NOMO-1 treated with dmso at 0.1 percent for 144 hours (cell line): ENCODE results near the gene BLVRB.
"Not testable (repeated sequence)": the region's sequence is repeated elsewhere in the genome, so short reads cannot be mapped to it uniquely, and the experiment has no call there.

ENCODE experiments used
- DNase-seq: peaks from one replicate; lab custom pipeline; 2025; ENCODE audit not compliant: unreplicated experiment; lab: John Stamatoyannopoulos, UW

Gene BLVRB

DNA sequence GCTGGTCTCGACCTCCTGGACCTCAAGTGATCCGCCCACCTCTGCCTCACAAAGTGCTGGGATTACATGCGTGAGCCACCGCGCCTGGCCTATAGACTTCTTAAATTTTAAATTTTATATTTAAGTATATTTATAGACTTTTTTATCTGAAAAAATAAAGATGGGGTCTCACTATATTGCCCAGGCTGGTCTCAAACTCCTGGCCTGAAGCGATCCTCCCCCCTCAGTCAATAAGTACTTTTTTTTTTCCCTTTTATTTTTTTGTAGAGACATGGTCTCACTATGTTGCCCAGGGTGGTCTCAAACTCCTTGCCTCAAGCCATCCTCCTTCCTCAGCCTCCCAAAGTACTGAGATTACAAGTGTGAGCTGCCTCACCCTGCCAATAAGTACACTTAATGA is 41.6 kb downstream of the BLVRB start:
- no peak for DNase-seq

DNA sequence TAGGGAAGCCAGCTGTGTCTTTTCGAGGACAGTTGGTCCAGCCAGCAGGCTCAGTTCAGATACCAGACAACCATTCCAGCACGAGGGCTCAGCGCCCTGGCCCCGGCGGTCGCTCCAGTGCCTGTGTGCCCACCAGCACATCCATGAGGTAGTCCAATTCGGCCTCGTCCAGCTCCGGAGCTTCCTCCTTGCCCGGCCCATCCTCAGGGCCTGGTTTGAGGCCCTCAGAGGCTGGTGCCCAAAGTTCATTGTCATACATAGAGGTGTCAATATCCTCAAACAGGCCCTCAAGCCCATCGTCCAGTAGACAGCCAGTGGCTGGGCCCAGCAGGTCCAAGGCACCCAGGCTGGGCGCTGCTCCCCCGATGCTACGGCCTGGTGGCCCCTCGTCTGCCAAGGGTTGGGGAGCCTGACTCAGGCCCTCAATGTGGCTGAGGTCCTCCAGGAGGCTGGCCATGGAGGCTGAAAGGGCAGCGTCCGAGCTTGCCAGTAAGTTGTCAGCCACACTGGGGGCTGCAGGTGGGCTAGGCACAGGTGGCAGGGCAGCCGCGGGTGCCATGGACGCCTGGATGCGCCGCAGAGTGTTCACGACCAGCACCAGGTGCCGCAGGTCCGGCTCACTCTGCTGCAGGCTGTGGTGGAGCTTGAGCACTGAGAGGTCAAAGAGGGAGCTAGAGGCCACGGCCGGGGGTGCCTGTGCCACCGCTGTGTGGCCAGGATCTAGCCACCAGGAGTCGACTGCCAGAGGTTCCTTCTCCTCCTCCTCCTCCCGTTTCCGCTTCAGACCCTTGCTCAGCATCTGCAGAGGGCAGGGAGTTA is 42.6 kb downstream of the BLVRB start:
- DNase-seq: no peak

DNA sequence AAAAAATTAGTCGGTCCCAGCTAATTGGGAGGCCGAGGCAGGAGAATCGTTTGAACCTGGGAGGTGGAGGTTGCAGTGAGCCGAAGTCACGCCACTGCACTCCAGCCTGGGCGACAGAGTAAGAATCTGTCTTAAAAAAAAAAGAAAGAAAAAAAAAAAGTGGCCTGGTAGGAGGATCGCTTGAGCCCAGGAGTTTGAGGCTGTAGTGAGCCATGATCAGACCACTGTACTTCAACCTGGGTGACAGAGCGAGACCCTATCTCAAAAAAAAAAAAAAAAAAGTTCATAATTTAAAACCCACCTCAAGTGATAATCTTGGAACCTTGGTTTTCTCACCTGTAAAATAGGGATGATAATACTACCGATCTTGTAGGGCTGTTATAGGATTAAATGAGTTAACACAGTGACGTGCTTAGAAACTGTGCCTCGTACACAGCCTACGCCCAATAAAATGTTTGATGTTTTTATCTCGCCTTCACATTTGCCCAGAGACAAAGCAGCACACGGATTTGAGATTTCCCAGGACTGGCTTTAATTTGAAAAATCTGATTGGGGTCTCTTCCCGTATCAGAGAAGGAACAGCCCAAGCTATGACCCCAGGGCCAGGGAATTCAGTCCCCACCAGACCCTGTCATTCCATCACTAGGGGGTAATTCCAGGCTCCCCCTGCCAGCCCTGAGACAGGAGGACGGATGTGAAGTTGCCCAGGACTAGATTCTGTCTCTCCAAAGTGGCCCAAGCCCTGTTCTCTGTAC is 43.4 kb downstream of the BLVRB start:
- DNase-seq: no peak

DNA sequence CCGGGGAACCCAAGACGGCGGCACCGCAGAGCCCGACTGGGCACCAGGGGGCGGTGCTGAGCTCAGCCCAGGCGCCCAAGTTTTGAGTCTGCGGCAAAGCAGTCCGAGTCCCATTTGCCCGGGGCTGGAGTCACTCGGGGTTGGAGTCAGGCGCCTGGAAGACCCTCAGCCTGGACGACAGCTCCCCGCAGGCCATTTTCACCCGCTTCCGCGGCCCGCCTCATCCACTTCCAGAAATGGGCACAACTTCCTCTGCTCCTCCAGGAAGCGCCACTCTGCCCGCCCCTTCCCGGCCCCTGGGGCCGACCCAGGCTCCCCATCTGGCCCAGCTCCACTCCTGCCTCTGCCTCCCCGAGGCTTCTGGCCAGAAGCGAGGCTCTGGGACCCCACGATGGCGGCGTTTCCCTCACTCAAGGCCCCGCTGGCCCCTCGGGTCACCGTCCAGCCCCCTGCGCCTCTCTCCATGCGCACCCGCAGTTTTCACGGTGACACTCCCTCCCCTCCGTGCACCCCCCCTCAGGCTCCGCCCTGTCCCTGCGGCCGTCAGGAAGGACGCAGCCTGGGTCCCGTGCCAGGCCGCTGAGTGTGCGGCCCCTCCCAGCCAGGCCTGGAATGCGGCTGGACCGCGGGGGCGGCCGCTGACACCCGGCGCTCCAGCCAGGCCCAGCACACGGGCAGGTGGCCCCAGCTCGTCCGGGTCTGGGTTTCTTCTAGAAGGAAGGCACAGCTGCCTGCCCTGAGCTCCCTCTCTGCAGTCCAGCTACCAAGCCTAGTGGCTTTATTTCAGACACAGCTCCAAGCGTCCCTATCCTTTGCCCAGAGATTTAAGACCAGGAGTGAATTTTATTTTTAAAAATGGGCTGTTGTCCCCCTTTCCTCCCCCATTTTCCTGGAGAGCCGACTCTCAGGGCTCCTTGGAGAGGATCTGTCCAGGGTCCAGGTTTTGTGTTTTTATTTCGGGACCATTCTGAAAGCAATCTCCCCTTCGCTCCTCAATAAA is 44.5 kb downstream of the BLVRB start:
- peak; percentile 72 for DNase-seq

DNA sequence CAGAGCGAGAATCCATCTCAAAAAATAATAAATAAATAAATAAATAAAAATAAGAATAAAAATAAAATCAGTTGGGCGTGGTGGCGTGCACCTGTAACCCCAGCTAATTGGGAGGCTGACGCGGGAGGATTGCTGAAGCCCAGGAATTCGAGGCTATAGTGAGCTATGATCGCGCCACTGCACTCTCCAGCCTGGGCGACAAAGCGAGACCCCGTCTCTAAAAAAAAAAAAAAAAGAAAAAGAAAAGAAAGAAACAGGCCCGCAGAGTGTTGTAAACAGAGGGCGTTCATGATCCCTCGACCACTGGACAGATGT is 45.1 kb downstream of the BLVRB start:
- no peak for DNase-seq

DNA sequence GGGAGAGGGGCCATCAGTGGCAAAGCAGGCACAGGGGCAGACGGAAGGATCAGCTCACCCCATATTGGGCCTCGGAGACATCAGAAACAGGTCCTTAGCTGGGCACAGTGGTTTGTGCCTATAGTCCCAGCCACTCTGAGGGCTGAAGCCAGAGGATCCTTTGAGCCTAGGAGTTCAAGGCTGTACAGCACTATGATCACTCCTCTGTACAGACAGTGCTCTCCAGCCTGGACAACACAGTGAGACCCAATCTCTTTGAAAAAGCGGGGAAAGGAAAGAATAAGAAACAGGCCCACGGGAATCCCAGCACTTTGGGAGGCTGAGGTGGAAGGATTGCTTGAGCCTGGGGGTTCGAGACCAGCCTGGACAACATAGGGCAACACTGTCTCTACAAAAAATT is 45.8 kb downstream of the BLVRB start:
- DNase-seq: no peak

DNA sequence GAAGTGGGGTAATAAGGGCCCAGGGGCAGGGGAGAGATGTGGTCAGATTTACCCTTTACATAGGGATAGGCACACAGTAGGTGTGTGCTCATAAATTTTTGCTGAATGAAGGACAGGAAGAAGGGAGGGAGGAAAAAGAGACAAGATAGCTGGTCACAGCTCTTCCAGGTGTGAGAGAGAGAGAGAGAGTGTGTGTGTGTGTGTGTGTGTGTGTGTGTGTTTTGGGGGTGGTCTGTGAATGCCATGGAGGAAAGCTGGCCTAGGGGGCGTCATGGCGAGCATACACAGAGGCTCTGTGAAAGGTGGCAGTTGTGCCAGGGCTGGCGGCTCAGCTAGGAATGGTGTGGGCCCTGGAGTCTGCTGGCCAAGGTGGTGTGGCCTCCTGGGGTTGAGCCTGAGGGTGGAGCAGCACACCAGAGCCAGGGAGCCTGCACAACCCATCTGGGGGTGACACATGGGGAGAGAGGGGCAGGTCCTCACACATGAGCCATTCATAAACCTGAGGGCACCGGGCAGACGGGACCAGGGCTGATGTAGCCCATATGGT is 46.4 kb downstream of the BLVRB start:
- DNase-seq: no peak

DNA sequence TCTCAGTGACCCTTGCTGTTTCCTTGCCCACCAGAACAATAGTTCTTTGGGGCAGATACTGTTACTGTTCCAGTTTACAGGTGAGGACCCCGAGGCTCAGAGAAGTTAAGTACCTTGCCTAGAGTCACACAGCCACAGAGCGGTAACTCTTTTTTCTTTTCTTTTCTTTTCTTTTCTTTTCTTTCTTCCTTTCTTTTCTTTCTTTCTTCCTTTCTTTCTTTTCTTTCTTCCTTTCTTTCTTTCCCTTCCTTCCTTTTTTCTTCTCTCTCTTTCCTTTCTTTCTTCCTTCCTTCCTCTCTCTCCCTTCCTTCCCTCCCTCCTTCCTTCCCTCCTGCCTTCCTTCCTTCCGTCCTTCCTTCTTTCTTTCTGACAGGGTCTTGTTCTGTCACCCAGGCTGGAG is 47.5 kb downstream of the BLVRB start:
- no peak for DNase-seq

DNA sequence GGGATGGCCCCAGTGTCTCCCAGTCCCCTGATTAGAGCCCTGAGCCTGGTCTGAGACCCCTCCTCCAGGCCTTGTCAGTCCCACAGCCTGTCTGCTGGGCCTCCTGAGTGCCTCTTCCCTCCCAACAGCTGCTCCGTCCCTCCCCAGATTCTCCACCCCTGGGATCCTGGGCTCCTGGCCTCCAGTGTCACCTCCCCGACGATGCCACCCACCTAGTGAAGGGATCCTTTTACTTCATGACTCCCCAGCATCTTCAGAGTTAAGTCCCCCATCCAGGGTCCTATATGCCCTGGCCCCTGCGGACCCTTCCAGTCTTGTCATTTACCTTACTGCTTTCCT is 47.9 kb downstream of the BLVRB start:
- no peak for DNase-seq

DNA sequence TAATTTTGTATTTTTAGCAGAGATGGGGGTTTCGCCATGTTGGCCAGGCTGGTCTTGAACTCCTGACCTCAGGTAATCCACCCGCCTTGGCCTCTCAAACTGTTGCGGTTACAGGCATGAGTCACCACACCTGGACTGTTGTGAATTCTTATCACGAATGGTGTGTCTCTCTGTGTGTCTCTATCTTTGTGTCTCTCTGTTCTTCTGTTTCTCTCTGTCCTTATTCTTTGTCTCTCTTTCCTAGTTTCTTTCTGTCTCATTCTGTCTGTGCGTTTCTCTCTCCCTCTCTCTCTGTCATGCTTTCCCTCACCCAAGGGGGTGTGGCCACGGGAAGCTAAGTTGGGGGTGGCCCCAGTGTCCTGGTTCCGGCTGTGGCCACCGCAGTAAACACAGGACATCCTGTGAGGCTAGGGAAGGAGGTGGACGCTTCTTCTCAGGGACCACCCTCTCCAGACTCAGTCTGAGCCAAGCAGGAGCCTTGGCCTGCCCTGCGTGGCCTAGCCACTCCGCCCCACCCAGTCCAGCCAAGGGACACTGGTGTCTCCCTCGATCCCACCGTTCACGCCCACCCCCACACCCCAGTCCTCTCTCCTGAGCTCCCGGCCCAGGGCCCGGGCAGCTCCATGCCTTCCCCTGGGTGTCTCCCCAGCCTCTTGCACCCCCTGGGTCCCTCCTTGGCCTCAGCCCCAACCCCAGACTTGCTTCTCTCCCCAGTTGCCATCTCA is 48.5 kb downstream of the BLVRB start:
- DNase-seq: no peak

DNA sequence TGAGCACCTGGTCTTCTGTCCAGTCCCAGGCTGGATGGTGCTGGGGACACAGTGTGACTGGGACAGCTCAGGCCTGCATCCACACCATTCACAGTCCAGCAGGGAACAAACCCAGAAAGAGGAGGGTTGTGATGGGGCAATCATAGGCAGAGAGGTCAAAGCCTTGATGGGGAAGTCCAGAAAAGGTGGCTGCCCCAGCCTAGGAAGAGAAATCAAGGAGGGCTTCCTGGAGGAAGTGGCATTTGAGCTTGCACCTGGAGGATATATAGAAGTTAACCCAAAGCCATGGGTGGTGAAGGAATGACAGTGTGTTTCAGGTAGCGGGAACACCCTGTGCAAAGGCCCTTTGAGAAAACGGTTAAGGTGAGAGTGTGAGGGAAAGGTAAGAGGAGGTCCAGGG is 49.8 kb downstream of the BLVRB start:
- DNase-seq: no peak

DNA sequence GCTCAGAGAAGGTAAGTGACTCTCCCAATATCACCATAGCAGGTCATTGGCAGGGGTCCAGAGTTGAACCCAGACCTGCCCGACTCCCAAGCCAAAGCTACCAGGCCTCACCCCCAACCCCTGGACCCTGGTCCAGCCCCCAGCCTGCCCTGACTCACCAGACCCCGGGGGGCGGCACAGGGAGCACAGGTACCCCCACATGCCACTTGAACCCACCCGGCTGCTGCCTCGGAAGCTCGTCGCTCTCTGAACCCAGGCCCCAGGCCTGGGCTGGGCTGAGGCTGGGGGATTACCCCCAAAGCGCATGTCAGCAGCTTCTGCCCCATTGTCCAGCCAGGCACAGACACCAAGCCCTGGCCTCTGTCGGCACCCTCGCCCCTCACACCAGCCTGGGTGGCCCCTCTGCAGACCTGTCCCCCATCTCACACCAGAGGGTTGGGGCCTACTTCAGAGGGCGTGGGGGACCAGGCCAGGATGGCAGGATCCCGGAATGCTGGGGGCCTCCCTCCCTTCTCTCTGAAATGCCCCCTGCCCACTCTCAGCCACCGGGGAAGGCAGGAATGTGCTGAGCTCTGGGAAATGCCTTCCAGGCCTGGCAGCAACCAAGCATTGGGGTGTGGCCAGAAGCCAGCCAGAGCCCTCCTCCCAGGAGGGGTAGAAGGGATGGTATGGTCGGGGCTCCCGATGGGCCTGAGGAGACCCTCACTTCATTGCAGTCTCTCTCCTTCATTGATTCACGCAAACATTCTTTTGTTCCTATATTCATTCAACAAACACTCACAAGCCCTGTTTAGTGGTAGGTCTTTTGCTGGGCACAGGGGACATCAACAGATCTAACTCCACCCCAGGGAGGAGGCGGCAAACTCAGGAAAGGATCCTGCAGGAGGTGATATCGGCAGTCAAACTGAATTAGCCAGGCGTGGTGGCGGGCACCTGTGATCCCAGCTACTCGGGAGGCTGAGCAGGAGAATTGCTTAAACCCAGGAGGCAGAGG is 50.7 kb downstream of the BLVRB start:
- DNase-seq: no peak

DNA sequence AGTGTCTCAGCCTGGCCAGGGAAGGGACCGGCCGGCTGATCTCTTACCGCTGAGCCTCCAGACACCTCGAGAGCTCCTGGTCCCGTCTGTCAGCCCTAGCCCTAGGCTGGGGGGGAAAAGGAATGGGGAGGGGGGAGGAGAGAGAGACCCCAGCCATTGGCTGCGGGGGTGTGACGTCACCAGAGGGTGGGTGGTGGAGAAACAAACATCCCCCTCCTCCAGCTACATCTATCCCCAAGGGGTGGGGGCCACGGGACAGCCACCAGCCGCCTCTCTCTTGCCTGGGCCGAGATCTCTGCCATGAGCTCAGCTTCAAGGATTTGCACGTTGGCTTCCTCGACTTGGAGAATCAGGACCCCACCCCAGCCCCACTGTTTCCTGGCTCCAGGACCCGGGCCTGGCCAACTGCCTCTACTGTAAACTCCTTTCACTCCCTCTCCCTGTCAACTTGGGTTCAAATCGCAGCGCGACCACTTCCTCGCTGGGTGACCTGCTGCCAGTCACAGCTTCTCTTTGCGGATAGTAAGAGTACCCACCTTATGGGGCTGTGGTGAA is 52.2 kb downstream of the BLVRB start, which contains the start of gene PRX:
Gene PRX (minus strand): TSS at position 88 of the 555 bp plus-strand sequence. CDS start 5,446 bp downstream, outside the sequence.
- DNase-seq: no peak

DNA sequence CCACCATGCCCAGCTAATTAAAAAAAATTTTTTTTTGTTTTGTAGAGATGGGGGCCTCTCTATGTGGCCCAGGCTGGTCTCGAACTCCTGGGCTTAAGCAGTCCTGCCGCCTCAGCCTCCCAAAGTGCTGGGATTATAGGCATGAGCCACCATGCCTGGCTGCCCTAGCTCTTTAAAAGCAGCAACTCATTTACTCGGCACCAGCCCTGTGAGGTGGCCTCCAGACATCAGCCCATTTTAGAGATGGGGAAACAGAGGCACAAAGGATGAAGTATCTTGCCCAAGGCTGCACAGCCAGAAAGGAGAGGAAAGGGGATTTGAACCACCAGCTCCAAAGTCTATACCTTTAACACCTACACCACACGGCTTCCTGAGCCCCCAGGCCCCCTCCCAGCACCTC is 52.7 kb downstream of the BLVRB start:
- DNase-seq: no peak

DNA sequence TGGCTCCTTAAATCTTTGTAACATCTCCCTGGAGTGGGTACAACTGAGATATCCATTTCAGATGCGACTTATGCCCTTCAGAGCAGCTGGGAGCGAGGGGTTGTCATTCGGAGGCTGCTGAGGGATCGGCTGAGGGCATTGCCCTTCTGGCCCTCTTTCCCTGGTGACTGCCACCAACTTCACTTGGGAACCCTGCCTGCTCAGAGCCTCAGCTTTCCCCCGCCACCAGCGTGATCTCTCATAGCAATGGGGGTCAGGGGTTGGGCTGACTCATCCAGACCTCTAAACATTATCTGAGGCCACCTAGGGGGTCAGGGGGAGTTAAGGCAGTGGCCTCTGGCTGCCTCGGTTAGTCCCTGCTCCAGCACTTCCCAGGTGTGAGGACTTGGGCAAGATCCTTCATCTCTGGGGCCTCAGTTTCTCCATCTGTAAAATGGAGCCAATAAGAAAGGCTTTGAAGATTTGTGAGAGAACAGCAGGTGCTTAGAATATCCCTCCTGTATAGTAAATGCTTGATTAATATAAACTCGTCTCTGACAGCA is 53.5 kb downstream of the BLVRB start:
- DNase-seq: no peak

DNA sequence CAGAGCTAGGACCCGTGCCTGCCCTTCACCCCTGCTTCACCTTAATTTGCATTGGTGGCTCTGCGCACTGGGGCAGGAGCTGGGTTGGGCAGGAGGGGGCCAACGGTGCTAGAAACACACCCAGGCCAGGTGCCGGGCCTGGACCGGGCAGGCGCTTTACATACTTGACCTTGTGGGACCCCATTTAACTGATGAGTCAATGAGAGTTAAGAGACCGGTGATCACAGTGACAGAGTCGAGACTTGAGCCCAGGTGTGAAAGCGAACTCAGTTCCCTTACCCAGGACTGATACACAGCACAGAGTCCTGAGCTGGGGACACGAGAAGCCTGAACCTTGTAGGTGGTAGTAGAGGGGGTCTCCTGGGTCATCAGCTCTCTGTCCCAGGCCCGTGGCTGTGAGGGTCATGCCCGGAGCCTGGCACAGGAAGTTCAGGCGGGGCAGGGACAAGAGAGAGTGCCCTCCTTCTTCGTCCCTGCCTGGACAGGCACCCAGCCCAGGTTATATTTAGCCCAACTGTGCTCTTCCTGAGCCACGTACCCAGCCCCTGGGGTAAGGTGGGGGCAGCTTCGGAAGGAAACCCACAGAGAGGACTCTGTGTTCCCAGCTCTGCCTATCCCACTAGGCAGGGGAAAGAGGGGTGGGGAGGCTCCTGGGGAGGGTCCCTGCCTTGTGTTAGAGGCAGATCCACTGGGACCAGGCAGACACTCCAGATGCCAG is 54.3 kb downstream of the BLVRB start:
- DNase-seq: no peak

DNA sequence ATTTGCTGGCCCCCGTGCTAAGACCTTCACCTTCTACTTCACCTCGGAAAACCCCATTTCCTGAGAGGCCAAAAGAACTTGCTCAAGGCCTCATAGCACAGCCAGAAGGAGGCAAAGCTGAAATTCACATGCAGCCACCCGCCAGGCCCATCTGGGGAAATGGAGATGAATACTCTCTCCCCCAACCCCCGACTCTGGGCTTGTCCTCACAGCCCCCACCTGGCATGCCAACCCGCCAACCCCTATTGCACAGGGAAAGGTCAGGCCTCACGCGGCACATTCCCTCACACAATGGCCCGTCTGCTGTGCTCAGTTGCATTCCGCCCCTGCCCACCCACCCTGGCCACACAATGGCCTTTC is 55.5 kb downstream of the BLVRB start:
- no peak for DNase-seq

DNA sequence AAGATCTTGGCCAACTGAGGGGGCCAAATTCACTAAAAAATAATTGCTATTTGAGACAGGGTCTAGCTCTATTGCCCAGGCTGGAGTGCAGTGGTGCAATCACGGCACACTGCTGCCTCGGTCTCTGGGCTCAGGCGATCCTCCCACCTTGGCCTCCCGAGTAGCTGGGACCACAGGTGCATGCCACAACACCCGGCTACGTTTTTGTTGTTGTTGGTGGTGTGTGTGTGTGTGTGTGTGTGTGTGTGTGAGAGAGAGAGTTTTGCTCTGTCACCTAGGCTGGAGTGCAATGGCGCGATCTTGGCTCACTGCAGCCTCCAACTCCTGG is 57.0 kb downstream of the BLVRB start:
- not testable (repeated sequence) for DNase-seq
